IPS-18a (cell line): ENCODE data around the gene PRKG1.

Experiments used
- H3K27ac ChIP-seq: one replicate; pipeline ENCODE4 v1.5.1; 2013; ENCODE audit warnings: low read length
- H3K27me3 ChIP-seq: one replicate; pipeline ENCODE4 v1.6.1; 2013; ENCODE audit warnings: mild to moderate bottlenecking, low read length; ENCODE audit not compliant: control insufficient read depth, insufficient read depth
- H3K36me3 ChIP-seq: one replicate; pipeline ENCODE4 v1.6.1; 2013; ENCODE audit warnings: low read depth, low read length; ENCODE audit not compliant: control insufficient read depth
- H3K4me1 ChIP-seq: one replicate; pipeline ENCODE4 v1.6.1; 2013; ENCODE audit warnings: low read depth, low read length; ENCODE audit not compliant: control insufficient read depth
- H3K4me3 ChIP-seq: one replicate; pipeline ENCODE4 v1.5.1; 2013; ENCODE audit warnings: low read length
- H3K9ac ChIP-seq: one replicate; pipeline ENCODE4 v1.6.1; 2013; ENCODE audit warnings: mild to moderate bottlenecking, low read length, moderate library complexity
- H3K9me3 ChIP-seq: one replicate; pipeline ENCODE4 v1.6.1; 2013; ENCODE audit warnings: low read depth, low read length; ENCODE audit not compliant: control insufficient read depth

PRKG1 gene

DNA sequence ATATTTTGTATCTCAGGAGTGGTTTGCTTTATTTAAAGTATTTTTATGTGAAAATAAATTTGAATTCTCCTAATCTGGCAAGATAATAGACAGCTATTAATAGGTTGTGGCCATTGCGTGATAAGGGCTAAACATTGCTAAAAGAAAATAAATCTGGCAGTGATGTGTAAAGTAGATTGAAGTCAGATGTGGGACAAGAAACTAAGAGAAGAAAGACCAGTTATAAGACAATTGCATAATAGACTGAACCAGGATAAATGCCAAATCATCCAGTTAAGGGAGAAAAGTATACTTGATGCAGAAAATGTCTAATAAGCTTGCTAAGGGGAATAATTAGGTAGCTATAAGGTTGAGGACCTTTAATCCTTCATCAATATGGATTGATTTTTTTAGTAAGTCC lies 822.6 kb downstream of the PRKG1 start:
- no peaks in the 10 kb centered on the region for H3K36me3 ChIP-seq
- no peak overlapping the region for H3K4me3 ChIP-seq
- H3K4me1 ChIP-seq, result peaks cover 7% of the 10 kb centered on the region
- H3K9ac ChIP-seq, result no peak overlapping the region
- H3K27ac ChIP-seq, result no peak overlapping the region
- no peaks in the 10 kb centered on the region for H3K9me3 ChIP-seq
- H3K27me3 ChIP-seq, result no peaks in the 10 kb centered on the region

GRCh38 chr10:51897560-51897959 lies 823.3 kb downstream of the PRKG1 start:
- Histone ChIP-seq H3K4me3 (no peak overlapping the region), H3K27ac (no peak overlapping the region), H3K27me3 (no peaks in the 10 kb centered on the region), H3K9me3 (no peaks in the 10 kb centered on the region), H3K36me3 (no peaks in the 10 kb centered on the region), H3K4me1 (peaks cover 7% of the 10 kb centered on the region), H3K9ac (no peak overlapping the region)

GRCh38 chr10:51900180-51900579 lies 825.9 kb downstream of the PRKG1 start:
- H3K27me3 ChIP-seq, result no peaks in the 10 kb centered on the region
- H3K9ac ChIP-seq, result no peak overlapping the region
- H3K36me3 ChIP-seq, result no peaks in the 10 kb centered on the region
- no peak overlapping the region for H3K4me3 ChIP-seq
- H3K4me1 ChIP-seq, result no peaks in the 10 kb centered on the region
- H3K27ac ChIP-seq, result no peak overlapping the region
- H3K9me3 ChIP-seq, result no peaks in the 10 kb centered on the region

DNA sequence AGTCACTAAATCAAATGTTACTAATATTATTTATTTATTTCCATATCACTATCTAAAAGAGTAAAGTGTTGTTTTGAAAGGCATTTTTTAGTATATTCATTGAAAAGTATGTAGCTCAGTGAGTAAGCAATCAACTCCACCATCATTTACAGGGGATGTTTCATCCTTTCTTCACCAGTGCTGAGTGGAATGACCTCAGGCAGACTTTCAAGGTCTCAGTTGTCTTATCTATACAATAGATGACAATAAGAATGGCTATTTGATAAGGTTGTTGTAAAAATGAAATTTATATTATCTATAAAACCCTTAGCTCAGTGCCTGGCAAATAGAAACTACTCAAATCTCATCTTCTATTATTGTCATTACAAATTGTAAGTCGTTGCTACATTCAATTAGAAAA lies 829.4 kb downstream of the PRKG1 start:
- peaks cover 24% of the 10 kb centered on the region for H3K4me1 ChIP-seq
- H3K27me3 ChIP-seq, result no peaks in the 10 kb centered on the region
- no peaks in the 10 kb centered on the region for H3K9me3 ChIP-seq
- H3K4me3 ChIP-seq, result no peak overlapping the region
- no peak overlapping the region for H3K27ac ChIP-seq
- no peaks in the 10 kb centered on the region for H3K36me3 ChIP-seq
- H3K9ac ChIP-seq, result no peak overlapping the region

DNA sequence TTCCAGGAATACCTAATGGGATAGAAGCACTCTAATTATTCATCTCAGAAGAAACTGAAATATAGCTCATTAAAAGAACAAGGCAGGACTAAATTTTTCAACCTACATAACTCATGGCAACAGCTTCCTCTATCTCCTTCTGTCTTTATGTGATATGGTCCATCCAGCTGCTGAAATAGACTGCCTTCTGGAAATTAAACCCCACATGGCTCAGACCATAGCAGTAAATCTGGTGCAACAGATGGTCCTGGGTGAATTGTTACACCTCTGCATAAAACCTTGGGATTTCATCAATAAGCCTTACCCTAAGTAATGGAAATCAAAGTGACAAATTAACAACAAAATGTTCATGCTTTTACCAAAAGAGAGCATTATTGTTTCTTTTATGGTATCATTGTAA lies 830.7 kb downstream of the PRKG1 start:
- Histone ChIP-seq H3K4me3 (no peak overlapping the region), H3K27me3 (peaks cover 10% of the 10 kb centered on the region), H3K27ac (no peak overlapping the region), H3K9me3 (no peaks in the 10 kb centered on the region), H3K4me1 (peaks cover 36% of the 10 kb centered on the region), H3K9ac (no peak overlapping the region), H3K36me3 (no peaks in the 10 kb centered on the region)

- H3K4me1 ChIP-seq, result peaks cover 57% of the 10 kb centered on the region
- H3K27me3 ChIP-seq, result peaks cover 26% of the 10 kb centered on the region
- H3K9ac ChIP-seq, result no peak overlapping the region
Observed at GRCh38 chr10:51907361-51907760, 833.1 kb downstream of the PRKG1 start.

DNA sequence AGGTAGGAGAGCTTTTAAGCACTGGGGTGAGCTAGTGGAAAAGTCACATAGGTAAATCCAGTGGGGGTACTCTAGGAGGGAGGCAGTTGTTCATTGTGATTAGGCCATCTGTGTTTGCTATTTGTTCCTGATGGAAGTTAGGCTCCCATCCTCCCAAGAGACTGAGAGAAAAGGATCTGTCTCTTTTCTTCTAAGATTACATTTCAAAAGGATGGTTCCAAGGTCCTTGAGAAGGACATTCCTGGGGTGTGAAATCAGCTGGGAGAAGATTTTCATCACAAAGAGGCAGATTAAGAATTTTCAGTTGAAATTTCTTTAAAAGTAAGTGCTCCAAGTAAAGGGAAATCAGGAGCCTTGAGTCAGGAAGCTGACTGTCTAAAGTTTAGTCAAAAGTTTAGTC lies 835.9 kb downstream of the PRKG1 start:
- Histone ChIP-seq H3K36me3 (no peaks in the 10 kb centered on the region), H3K4me3 (peak overlapping the region; percentile 28), H3K9me3 (no peaks in the 10 kb centered on the region), H3K27me3 (peaks cover 27% of the 10 kb centered on the region), H3K9ac (peak overlapping the region; percentile 3), H3K4me1 (peaks cover 73% of the 10 kb centered on the region), H3K27ac (peak overlapping the region; percentile 7)

More at GRCh38 chr10:51907361-51907760, 833.1 kb downstream of the PRKG1 start:
- Histone ChIP-seq H3K27ac (no peak overlapping the region), H3K36me3 (no peaks in the 10 kb centered on the region), H3K9me3 (no peaks in the 10 kb centered on the region), H3K4me3 (no peak overlapping the region)

GRCh38 chr10:51910596-51910995 lies 836.3 kb downstream of the PRKG1 start:
- Histone ChIP-seq H3K36me3 (no peaks in the 10 kb centered on the region), H3K27ac (peak overlapping the region; percentile 7), H3K9ac (peak overlapping the region; percentile 3), H3K4me1 (peaks cover 77% of the 10 kb centered on the region), H3K9me3 (no peaks in the 10 kb centered on the region), H3K4me3 (peak overlapping the region; percentile 28), H3K27me3 (peaks cover 27% of the 10 kb centered on the region)

- peak overlapping the region; percentile 28 for H3K4me3 ChIP-seq
- peaks cover 27% of the 10 kb centered on the region for H3K27me3 ChIP-seq
- H3K9ac ChIP-seq, result peak overlapping the region; percentile 12
- H3K4me1 ChIP-seq, result peaks cover 75% of the 10 kb centered on the region
- H3K27ac ChIP-seq, result no peak overlapping the region
- no peaks in the 10 kb centered on the region for H3K36me3 ChIP-seq
- no peaks in the 10 kb centered on the region for H3K9me3 ChIP-seq
Observed at GRCh38 chr10:51911723-51912122, 837.4 kb downstream of the PRKG1 start.

- no peaks in the 10 kb centered on the region for H3K36me3 ChIP-seq
- H3K27me3 ChIP-seq, result peaks cover 17% of the 10 kb centered on the region
- no peaks in the 10 kb centered on the region for H3K9me3 ChIP-seq
- H3K4me3 ChIP-seq, result peak overlapping the region; percentile 34
- peak overlapping the region; percentile 7 for H3K9ac ChIP-seq
- H3K4me1 ChIP-seq, result peaks cover 50% of the 10 kb centered on the region
- peak overlapping the region; percentile 84 for H3K27ac ChIP-seq
Observed at GRCh38 chr10:51915031-51915542, 840.8 kb downstream of the PRKG1 start.

DNA sequence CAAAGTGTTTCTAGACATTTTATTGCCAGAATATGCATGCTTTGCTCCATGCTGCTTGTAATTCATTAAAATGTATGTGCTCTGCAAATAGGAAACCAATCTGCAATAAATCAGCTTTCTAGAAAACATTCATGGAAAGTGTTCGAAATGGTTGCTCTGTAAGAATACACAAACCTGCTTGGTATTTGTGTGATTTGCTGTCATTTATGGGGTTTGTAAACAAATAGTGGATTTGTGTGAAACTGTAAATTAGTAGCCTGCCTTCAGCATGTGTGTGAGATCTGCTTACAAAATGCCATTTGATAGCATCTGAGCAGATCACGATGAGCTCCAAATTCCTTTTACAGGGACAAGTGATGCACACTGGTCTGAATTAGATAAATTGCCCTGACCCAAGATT lies 844.2 kb downstream of the PRKG1 start:
- H3K36me3 ChIP-seq, result no peaks in the 10 kb centered on the region
- H3K27me3 ChIP-seq, result no peaks in the 10 kb centered on the region
- peaks cover 28% of the 10 kb centered on the region for H3K4me1 ChIP-seq
- H3K9me3 ChIP-seq, result no peaks in the 10 kb centered on the region
- H3K9ac ChIP-seq, result no peak overlapping the region
- H3K4me3 ChIP-seq, result no peak overlapping the region
- H3K27ac ChIP-seq, result no peak overlapping the region

GRCh38 chr10:51918884-51919325 lies 844.6 kb downstream of the PRKG1 start:
- Histone ChIP-seq H3K27me3 (no peaks in the 10 kb centered on the region), H3K4me1 (peaks cover 26% of the 10 kb centered on the region), H3K9me3 (no peaks in the 10 kb centered on the region), H3K4me3 (no peak overlapping the region), H3K36me3 (no peaks in the 10 kb centered on the region), H3K9ac (no peak overlapping the region), H3K27ac (no peak overlapping the region)
